NCI-H2081 (cell line): Measurements from ENCODE around the gene C1D.
A peak's percentile ranks its signal among the peaks of the same experiment; 100 is the strongest.

Experiments used
- DNase-seq, 2 experiments: peaks; one replicate each; lab custom pipeline; 2025; lab: John Stamatoyannopoulos, UW

The C1D gene

GRCh38 chr2:68057658-68058396, 5.0 kb downstream of the C1D start:
- no peak for DNase-seq

- no peak for DNase-seq
Observed at GRCh38 chr2:68052717-68053422, 9.9 kb downstream of the C1D start.

- DNase-seq = no peak
Observed at GRCh38 chr2:68050353-68050752, 12.5 kb downstream of the C1D start.

GRCh38 chr2:68046642-68047240, 16.1 kb downstream of the C1D start:
- no peak for DNase-seq

- no peak for DNase-seq
Observed at GRCh38 chr2:68046224-68046623, 16.6 kb downstream of the C1D start.

GRCh38 chr2:68045342-68045741, 17.5 kb downstream of the C1D start:
- peak; percentile 57 to 90 for DNase-seq

- no peak for DNase-seq
Observed at GRCh38 chr2:68044099-68044498, 18.7 kb downstream of the C1D start.

- no peak for DNase-seq
Observed at GRCh38 chr2:68043695-68044094, 19.1 kb downstream of the C1D start.

- no peak for DNase-seq
Observed at GRCh38 chr2:68043032-68043431, 19.8 kb downstream of the C1D start.

- DNase-seq = no peak
Observed at GRCh38 chr2:68041704-68042245, 21.0 kb downstream of the C1D start.

- DNase-seq = no peak
Observed at GRCh38 chr2:68040078-68040477, 22.7 kb downstream of the C1D start.

GRCh38 chr2:68039317-68039716, 23.5 kb downstream of the C1D start:
- DNase-seq = no peak

GRCh38 chr2:68032702-68033101, 30.1 kb downstream of the C1D start:
- DNase-seq = no peak

GRCh38 chr2:68031542-68032160, 31.2 kb downstream of the C1D start:
- DNase-seq = peak; percentile 34 to 64

GRCh38 chr2:68031043-68031442, 31.8 kb downstream of the C1D start:
- no peak for DNase-seq

- no peak for DNase-seq
Observed at GRCh38 chr2:68030529-68030928, 32.3 kb downstream of the C1D start.

GRCh38 chr2:68027959-68028358, 34.8 kb downstream of the C1D start:
- DNase-seq = no peak

- DNase-seq = no peak
Observed at GRCh38 chr2:68024450-68024849, 38.4 kb downstream of the C1D start.

GRCh38 chr2:68023904-68024303, 38.9 kb downstream of the C1D start:
- DNase-seq = no peak

- DNase-seq = no peak
Observed at GRCh38 chr2:68018727-68019126, 44.1 kb downstream of the C1D start.

GRCh38 chr2:68009526-68009925, 53.3 kb downstream of the C1D start:
- DNase-seq = no peak

GRCh38 chr2:68000170-68000825, 62.5 kb downstream of the C1D start:
- no peak for DNase-seq
